HCT116 (cell line): ENCODE results near the gene NAA60. TPM values are rescaled to one million over a fixed set of nuclear protein-coding genes. Genes with fewer than 3 reads are reported as not detected.

ENCODE experiments used
- ATAC-seq: fragments of 200-7000 bp; cut with Tn5 transposase; 2 replicates; pipeline ENCODE4 v1.9.1; 2020; ENCODE audit warnings: mild to moderate bottlenecking, moderate library complexity
- BruUV-seq: library from RNA; stranded (reverse); fragments of 400-500 nt; replicated peaks from 2 replicates; lab custom pipeline; 2021; lab: Mats Ljungman, UMichigan
- CTCF ChIA-PET: fragments of 300-600 bp; sonication (Branson Sonifier 250); formaldehyde crosslinking; loops from one replicate; lab custom pipeline; 2021; ENCODE audit warnings: antibody characterized with exemption; lab: Charles Lee
- POLR2A ChIA-PET: fragments of 300-600, 350-600 bp; sonication (Branson Sonifier 250); formaldehyde crosslinking; loops from one replicate; lab custom pipeline; 2021; ENCODE audit warnings: antibody characterized with exemption; lab: Charles Lee
- RAD21 ChIA-PET, 2 experiments: fragments of 300-600 bp; sonication (Branson Sonifier 250); formaldehyde crosslinking; loops; one replicate each; lab custom pipeline; 2023; ENCODE audit warnings: low total read pairs in 2 of 2; ENCODE audit not compliant: uncharacterized antibody in 2 of 2, unreplicated experiment in 2 of 2, low non-redundant PET in 1 of 2; lab: Charles Lee
- DNase-seq: peaks from one replicate; pipeline ENCODE4 v3.0.0-alpha.2; 2010; ENCODE audit warnings: low read depth, low spot score
- H2AFZ ChIP-seq: fragments of 200-600 bp; shearing (Covaris generic), sonication (generic); 2 replicates; pipeline ENCODE4 v1.6.1; 2017; ENCODE audit warnings: low read depth, mixed run types, mixed read lengths, antibody characterized with exemption, low read length; ENCODE audit not compliant: poor library complexity, severe bottlenecking
- H3K27ac ChIP-seq: 2 replicates; pipeline ENCODE4 v1.5.1; 2012; ENCODE audit warnings: low read depth, low read length
- H3K27me3 ChIP-seq: fragments of 200-600 bp; sonication (generic); 2 replicates; pipeline ENCODE4 v1.6.1; 2016; ENCODE audit warnings: mixed run types, low read length, mixed read lengths; ENCODE audit not compliant: insufficient read depth
- H3K36me3 ChIP-seq, 2 experiments: fragments of 200-500 bp in 1 of 2; fragments of 200-600 bp in 1 of 2; sonication (Bioruptor generic) in 1 of 2; sonication (generic) in 1 of 2; 2 replicates each; pipeline versions ENCODE4 v1.5.1 to v1.6.1; 2014 to 2016; ENCODE audit warnings: low read length in 2 of 2, inconsistent platforms in 1 of 2, mixed read lengths in 1 of 2, mixed run types in 1 of 2; ENCODE audit not compliant: insufficient read depth in 2 of 2, control insufficient read depth in 1 of 2
- H3K4me1 ChIP-seq, 2 experiments: fragments of 200-600 bp in 1 of 2; sonication (generic) in 1 of 2; 2 replicates each; pipeline versions ENCODE4 v1.5.1 to v1.6.1; 2012 to 2017; ENCODE audit warnings: low read length in 2 of 2, inconsistent platforms in 1 of 2, mild to moderate bottlenecking in 1 of 2, mixed read lengths in 1 of 2, mixed run types in 1 of 2, moderate library complexity in 1 of 2; ENCODE audit not compliant: insufficient read depth in 2 of 2, control insufficient read depth in 1 of 2
- H3K4me2 ChIP-seq: fragments of 200-600 bp; sonication (generic); 2 replicates; pipeline ENCODE4 v1.6.1; 2017; ENCODE audit warnings: mixed run types, low read length, mixed read lengths
- H3K4me3 ChIP-seq, 2 experiments: fragments of 200-600 bp in 1 of 2; sonication (generic) in 1 of 2; replicated peaks in 1 of 2; 2 replicates each; pipeline ENCODE4 v1.5.1; 2011 to 2016; ENCODE audit warnings: low read length in 2 of 2, control low read depth in 1 of 2, low read depth in 1 of 2, mild to moderate bottlenecking in 1 of 2, mixed read lengths in 1 of 2, mixed run types in 1 of 2
- H3K79me2 ChIP-seq: fragments of 200-600 bp; sonication (generic); 2 replicates; pipeline ENCODE4 v1.6.1; 2017; ENCODE audit warnings: mild to moderate bottlenecking, mixed run types, low read length, moderate library complexity, mixed read lengths; ENCODE audit not compliant: insufficient read depth
- H3K9ac ChIP-seq: fragments of 200-600 bp; sonication (generic); 2 replicates; pipeline ENCODE4 v1.6.1; 2016; ENCODE audit warnings: low read length, mixed read lengths
- H3K9me2 ChIP-seq: fragments of 200-600 bp; sonication (generic), shearing (Covaris generic); 2 replicates; pipeline ENCODE4 v1.6.1; 2017; ENCODE audit warnings: mixed run types, mild to moderate bottlenecking, moderate library complexity; ENCODE audit not compliant: insufficient read depth
- H3K9me3 ChIP-seq, 2 experiments: fragments of 200-500 bp in 1 of 2; fragments of 200-600 bp in 1 of 2; sonication (Bioruptor generic) in 1 of 2; sonication (generic) in 1 of 2; 2 replicates each; pipeline ENCODE4 v1.6.1; 2014 to 2017; ENCODE audit warnings: low read length in 2 of 2, mixed read lengths in 2 of 2, inconsistent platforms in 1 of 2, low read depth in 1 of 2, mild to moderate bottlenecking in 1 of 2, mixed run types in 1 of 2, moderate library complexity in 1 of 2; ENCODE audit not compliant: control insufficient read depth in 1 of 2, insufficient read depth in 1 of 2
- H4K20me1 ChIP-seq: fragments of 200-600 bp; sonication (generic), shearing (Covaris generic); 2 replicates; pipeline ENCODE4 v1.6.1; 2017; ENCODE audit warnings: mixed run types, mild to moderate bottlenecking, moderate library complexity; ENCODE audit not compliant: insufficient read depth
- CBX3 ChIP-seq: IDR thresholded peaks from 2 replicates; pipeline ENCODE4 v1.6.1; 2012; ENCODE audit warnings: low read depth
- ELF1 ChIP-seq: IDR thresholded peaks from 2 replicates; pipeline ENCODE4 v1.6.1; 2012; ENCODE audit warnings: low read depth, borderline replicate concordance
- RAD21 ChIP-seq: IDR thresholded peaks from 2 replicates; pipeline ENCODE4 v1.6.1; 2012; ENCODE audit warnings: low read depth, mild to moderate bottlenecking
- YY1 ChIP-seq: IDR thresholded peaks from 2 replicates; pipeline ENCODE4 v1.6.1; 2011; ENCODE audit warnings: low read length, low read depth, moderate library complexity, mild to moderate bottlenecking; ENCODE audit not compliant: insufficient replicate concordance; ENCODE audit errors: extremely low read depth
- intact Hi-C: fragments of 100-400 bp; cut with micrococcal nuclease; formaldehyde crosslinking; loops from 2 replicates; pipeline ENCODE4 v1.10.0; 2022
- total RNA-seq: library from RNA; stranded (reverse); gene quantifications from one replicate; pipeline ENCODE4 v1.2.1, GENCODE V29; 2021; ENCODE audit not compliant: unreplicated experiment
- TF ChIP-seq, protein P1 (sequence below): IDR thresholded peaks from 2 replicates; pipeline ENCODE4 v1.6.1; 2012; ENCODE audit warnings: low read depth
- TF ChIP-seq, protein P2 (sequence below): IDR thresholded peaks from 2 replicates; pipeline ENCODE4 v1.6.1; 2012

Gene NAA60
- total RNA-seq, 1 experiment from 2014 or later: 32.2 TPM

DNA sequence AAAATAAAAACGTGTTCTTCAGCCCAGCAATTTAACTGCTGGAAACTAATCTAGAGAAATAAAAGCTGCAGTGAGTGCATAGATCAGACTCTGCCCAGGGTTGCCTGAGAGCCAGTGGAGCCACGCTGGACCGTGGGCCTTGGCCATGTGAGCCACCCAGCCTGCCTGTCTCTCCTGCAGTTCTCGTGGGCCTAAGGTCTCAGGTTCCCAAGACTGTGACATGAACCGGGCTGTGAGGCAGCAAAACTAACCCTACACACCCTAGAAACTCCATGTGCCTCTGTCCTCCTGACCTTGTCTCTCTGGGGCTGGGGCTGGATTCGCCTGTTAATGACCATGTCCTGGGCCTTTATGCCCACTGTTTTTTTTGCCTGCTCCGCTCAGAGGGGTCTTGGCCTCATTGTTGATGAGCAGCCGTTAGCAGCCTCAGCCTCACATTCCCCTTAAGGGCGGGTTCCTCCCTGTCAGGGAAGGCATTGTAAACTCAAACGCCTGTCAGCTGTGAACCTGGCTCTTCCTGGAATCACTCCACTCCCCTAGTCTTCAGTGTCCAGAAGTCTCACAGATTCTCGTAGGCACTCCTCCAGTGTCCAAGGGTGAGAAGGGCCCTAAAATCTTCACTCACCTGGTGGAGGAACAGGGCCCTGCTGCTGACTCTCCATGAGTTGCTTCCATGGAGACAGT, 34.9 kb downstream of the NAA60 start:
- no peaks in the 10 kb centered on the region for H3K9me2 ChIP-seq
- H3K4me3 ChIP-seq: no peak overlapping the region
- POLR2A ChIA-PET: no interaction called here
- no peak for DNase-seq
- no peak overlapping the region for H2AFZ ChIP-seq
- no peak overlapping the region for H3K27ac ChIP-seq
- no peak overlapping the region for H3K4me2 ChIP-seq
- RAD21 ChIA-PET: no interaction called here
- intact Hi-C loops: no loop called here
- no peaks in the 10 kb centered on the region for H4K20me1 ChIP-seq
- peaks cover 64% of the 10 kb centered on the region for H3K79me2 ChIP-seq
- no peak for ATAC-seq
- no peak overlapping the region for H3K9ac ChIP-seq
- H3K36me3 ChIP-seq: peaks cover 12 to 20% of the 10 kb centered on the region in 2 experiments
- H3K27me3 ChIP-seq: no peaks in the 10 kb centered on the region
- CTCF ChIA-PET: no interaction called here
- no peaks in the 10 kb centered on the region for H3K4me1 ChIP-seq
- TF ChIP-seq CBX3: no peak
- TF ChIP-seq, protein P1, sequence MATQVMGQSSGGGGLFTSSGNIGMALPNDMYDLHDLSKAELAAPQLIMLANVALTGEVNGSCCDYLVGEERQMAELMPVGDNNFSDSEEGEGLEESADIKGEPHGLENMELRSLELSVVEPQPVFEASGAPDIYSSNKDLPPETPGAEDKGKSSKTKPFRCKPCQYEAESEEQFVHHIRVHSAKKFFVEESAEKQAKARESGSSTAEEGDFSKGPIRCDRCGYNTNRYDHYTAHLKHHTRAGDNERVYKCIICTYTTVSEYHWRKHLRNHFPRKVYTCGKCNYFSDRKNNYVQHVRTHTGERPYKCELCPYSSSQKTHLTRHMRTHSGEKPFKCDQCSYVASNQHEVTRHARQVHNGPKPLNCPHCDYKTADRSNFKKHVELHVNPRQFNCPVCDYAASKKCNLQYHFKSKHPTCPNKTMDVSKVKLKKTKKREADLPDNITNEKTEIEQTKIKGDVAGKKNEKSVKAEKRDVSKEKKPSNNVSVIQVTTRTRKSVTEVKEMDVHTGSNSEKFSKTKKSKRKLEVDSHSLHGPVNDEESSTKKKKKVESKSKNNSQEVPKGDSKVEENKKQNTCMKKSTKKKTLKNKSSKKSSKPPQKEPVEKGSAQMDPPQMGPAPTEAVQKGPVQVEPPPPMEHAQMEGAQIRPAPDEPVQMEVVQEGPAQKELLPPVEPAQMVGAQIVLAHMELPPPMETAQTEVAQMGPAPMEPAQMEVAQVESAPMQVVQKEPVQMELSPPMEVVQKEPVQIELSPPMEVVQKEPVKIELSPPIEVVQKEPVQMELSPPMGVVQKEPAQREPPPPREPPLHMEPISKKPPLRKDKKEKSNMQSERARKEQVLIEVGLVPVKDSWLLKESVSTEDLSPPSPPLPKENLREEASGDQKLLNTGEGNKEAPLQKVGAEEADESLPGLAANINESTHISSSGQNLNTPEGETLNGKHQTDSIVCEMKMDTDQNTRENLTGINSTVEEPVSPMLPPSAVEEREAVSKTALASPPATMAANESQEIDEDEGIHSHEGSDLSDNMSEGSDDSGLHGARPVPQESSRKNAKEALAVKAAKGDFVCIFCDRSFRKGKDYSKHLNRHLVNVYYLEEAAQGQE: no peak
- TF ChIP-seq ELF1: no peak
- TF ChIP-seq RAD21: no peak
- TF ChIP-seq, protein P2, sequence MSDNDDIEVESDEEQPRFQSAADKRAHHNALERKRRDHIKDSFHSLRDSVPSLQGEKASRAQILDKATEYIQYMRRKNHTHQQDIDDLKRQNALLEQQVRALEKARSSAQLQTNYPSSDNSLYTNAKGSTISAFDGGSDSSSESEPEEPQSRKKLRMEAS: no peak
- TF ChIP-seq YY1: no peak
- no TSS peak for BruUV-seq
- no peaks in the 10 kb centered on the region for H3K9me3 ChIP-seq
